ENCODE results near the gene HSF5. TPM values are rescaled to one million over a fixed set of nuclear protein-coding genes. Genes with fewer than 3 reads are reported as not detected.

The HSF5 gene
- polyA plus RNA-seq, 1 experiment: not detected

- H3K4me3 ChIP-seq (ENCODE audit: low read depth, low read length): no peak overlapping the region
- H3K27me3 ChIP-seq (ENCODE audit: control insufficient read depth, insufficient read depth, low read length): peaks cover 20% of the 10 kb centered on the region
- TF ChIP-seq CTCF (IDR thresholded peaks at IDR 0.05; ENCODE audit: low read depth, low read length): no peak
- no peak overlapping the region for H3K27ac ChIP-seq (ENCODE audit: low read depth, low read length)
- POLR2A ChIA-PET: no interaction called here
- CTCF ChIA-PET: no interaction called here
- no peaks in the 10 kb centered on the region for H3K9me3 ChIP-seq (ENCODE audit: control insufficient read depth, insufficient read depth, low read length)
- DNase-seq (ENCODE audit: low read depth, low spot score): no peak
Observed at GRCh38 chr17:58380207-58381123, 107.7 kb downstream of the HSF5 start.

GRCh38 chr17:58379511-58379824 lies 108.7 kb downstream of the HSF5 start:
- peaks cover 20% of the 10 kb centered on the region for H3K27me3 ChIP-seq (ENCODE audit: control insufficient read depth, insufficient read depth, low read length)
- CTCF ChIA-PET: no interaction called here
- POLR2A ChIA-PET: interaction anchor here (0.6 to 0.7 kb wide), 2 partner anchors 27 to 43 kb away, joined by 3 to 4 read pairs; partner anchors contain the start of gene SUPT4H1

GRCh38 chr17:58378733-58379510 lies 109.3 kb downstream of the HSF5 start:
- Histone ChIP-seq H3K27ac (ENCODE audit: low read depth, low read length) (no peak overlapping the region), H3K27me3 (ENCODE audit: control insufficient read depth, insufficient read depth, low read length) (peaks cover 19% of the 10 kb centered on the region), H3K4me3 (ENCODE audit: low read depth, low read length) (no peak overlapping the region), H3K9me3 (ENCODE audit: control insufficient read depth, insufficient read depth, low read length) (no peaks in the 10 kb centered on the region)
- POLR2A ChIA-PET: interaction anchor here (0.6 to 0.7 kb wide), 2 partner anchors 27 to 44 kb away, joined by 3 to 4 read pairs; partner anchors contain the start of gene SUPT4H1
- no peak for TF ChIP-seq CTCF (IDR thresholded peaks at IDR 0.05; ENCODE audit: low read depth, low read length)
- CTCF ChIA-PET: no interaction called here
- no peak for DNase-seq (ENCODE audit: low read depth, low spot score)

More at GRCh38 chr17:58379511-58379824, 108.7 kb downstream of the HSF5 start:
- no peaks in the 10 kb centered on the region for H3K9me3 ChIP-seq (ENCODE audit: control insufficient read depth, insufficient read depth, low read length)
- DNase-seq (ENCODE audit: low read depth, low spot score): no peak
- H3K27ac ChIP-seq (ENCODE audit: low read depth, low read length): no peak overlapping the region
- no peak overlapping the region for H3K4me3 ChIP-seq (ENCODE audit: low read depth, low read length)
- TF ChIP-seq CTCF (IDR thresholded peaks at IDR 0.05; ENCODE audit: low read depth, low read length): no peak

GRCh38 chr17:58377661-58378060 lies 110.5 kb downstream of the HSF5 start:
- Histone ChIP-seq H3K27me3 (ENCODE audit: control insufficient read depth, insufficient read depth, low read length) (peaks cover 17% of the 10 kb centered on the region), H3K4me3 (ENCODE audit: low read depth, low read length) (no peak overlapping the region), H3K27ac (ENCODE audit: low read depth, low read length) (no peak overlapping the region), H3K9me3 (ENCODE audit: control insufficient read depth, insufficient read depth, low read length) (no peaks in the 10 kb centered on the region)
- POLR2A ChIA-PET: no interaction called here
- no peak for TF ChIP-seq CTCF (IDR thresholded peaks at IDR 0.05; ENCODE audit: low read depth, low read length)
- DNase-seq (ENCODE audit: low read depth, low spot score): no peak
- CTCF ChIA-PET: no interaction called here
